ENCODE data around the gene CACNA1C. TPM values are rescaled to one million over a fixed set of nuclear protein-coding genes. Genes with fewer than 3 reads are reported as not detected.
"Not testable (repeated sequence)": the region's sequence is repeated elsewhere in the genome, so short reads cannot be mapped to it uniquely, and the experiment has no call there.

Gene CACNA1C
- total RNA-seq, 8 experiments from 2014 or later: 0.97 to 36.4 (median 5.1) TPM

DNA sequence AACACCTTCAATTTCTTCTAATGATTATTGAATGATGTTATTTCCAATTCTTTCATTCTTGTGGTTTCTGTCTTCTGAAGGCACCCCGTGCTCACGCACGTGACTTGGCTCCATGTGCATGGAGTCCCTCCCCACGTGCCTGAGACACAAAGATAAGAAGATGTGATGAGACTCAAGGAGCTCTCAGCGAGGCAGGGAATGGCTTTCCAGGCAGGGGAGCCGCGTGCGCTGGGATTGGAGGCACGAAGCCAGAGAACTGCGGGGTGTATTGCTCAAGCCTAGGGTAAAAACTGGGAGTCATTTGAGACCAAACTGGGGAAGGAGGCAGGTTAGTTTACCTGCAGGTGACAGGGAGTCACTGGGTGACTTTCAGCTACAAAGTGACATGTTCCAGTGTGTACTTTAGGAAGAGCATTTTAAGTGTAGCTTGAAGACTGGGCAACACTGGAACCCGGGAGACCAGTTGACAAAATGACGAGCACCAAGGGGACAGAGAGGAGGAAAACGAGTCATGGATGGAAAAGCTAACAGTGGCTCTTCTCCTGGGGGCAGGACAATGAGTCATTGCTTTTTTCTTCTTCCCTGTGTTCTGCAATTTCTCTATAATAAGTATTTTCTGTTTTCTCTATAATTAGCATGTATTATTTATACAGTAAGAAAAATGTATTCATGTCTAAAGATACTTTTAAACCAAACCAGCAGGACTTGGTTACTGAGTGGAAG is 430.3 kb downstream of the CACNA1C start:
- in situ Hi-C loops (cut with MboI; ENCODE audit: low pct_unique_long_range_greater_than_20kb in 2 of 9, low sequenced_read_pairs in 9 of 9, unreplicated experiment in 9 of 9): no loop called here
- WGBS, 10 experiments: 63 to 100% (median 74%) methylated on average over 1 to 12 of the region's 13 CpGs

DNA sequence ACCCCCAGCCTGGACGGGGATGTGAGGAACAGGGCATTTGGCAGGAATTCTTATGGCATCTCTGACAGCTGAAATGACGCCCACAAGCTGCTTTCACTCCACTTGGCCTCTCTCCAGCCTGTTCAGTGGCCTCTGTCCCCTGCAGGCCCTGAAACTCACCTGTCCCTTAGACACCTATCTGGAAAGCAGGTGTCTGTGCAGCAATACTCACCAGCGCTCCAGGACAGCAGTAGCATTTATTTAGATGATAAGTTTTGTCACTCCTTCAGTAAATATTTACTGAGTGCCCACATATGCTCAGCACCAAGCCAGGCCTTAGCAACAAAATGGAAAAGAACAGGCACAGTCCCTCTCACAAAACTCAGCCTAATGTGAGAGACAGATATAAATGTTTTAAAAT is 430.9 kb downstream of the CACNA1C start:
- WGBS, 10 experiments: 59 to 92% (median 67%) methylated on average over 1 to 3 of the region's 3 CpGs; no CpG with 5 or more reads in 3 of the 10 experiments
- Histone ChIP-seq H3K4me1 (replicated peaks in 1 of 2) (no peaks in the 10 kb centered on the region), H3K4me3 (no peak overlapping the region), H3K27ac (no peak overlapping the region)
- in situ Hi-C loops (cut with MboI; ENCODE audit: low pct_unique_long_range_greater_than_20kb in 2 of 9, low sequenced_read_pairs in 9 of 9, unreplicated experiment in 9 of 9): no loop called here
- ATAC-seq (replicated peaks in 6 of 8): peak in 1 of 8 experiments; percentile 44

More for the DNA sequence above, 430.3 kb downstream of the CACNA1C start:
- no peak overlapping the region for H3K27ac ChIP-seq
- H3K4me1 ChIP-seq (replicated peaks in 1 of 2): no peaks in the 10 kb centered on the region
- no peak overlapping the region for H3K4me3 ChIP-seq
- ATAC-seq (replicated peaks in 6 of 8): no peak

DNA sequence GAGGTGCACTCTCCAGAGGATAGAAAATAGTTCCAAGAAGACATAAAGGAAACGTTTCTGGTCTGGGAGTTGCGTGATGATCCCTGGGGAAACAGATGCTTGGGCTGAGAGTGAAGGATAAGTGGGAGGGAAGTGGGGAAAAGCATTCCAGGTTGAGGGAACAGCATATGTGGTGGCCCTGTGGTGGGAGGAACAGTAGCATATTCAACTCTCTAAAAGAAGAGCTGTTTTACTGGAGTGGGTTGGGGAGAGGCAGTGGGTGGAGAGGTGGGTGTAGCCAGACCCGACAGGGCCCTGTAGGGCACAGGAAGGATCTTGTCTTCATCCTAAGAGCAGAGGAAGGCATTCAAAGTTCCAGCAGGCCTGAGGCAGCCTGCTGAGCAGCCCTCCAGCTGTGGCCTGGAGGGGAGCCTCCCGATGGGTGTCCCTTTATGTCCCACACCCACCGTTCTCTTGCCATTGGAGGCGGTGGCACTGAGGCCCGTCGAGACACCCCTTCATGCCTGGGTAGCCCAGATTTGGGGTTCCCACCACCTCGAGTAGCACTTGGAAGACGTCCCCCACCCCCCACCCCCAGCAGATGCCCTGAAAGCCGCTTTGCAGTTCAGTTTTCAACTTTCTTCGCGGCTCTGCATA is 431.5 kb downstream of the CACNA1C start:
- H3K27ac ChIP-seq: no peak overlapping the region
- no peaks in the 10 kb centered on the region for H3K4me1 ChIP-seq (replicated peaks in 1 of 2)
- WGBS, 10 experiments: 30 to 100% (median 77%) methylated on average over 1 to 5 of the region's 13 CpGs; no CpG with 5 or more reads in 3 of the 10 experiments
- in situ Hi-C loops (cut with MboI; ENCODE audit: low pct_unique_long_range_greater_than_20kb in 2 of 9, low sequenced_read_pairs in 9 of 9, unreplicated experiment in 9 of 9): no loop called here
- no peak for ATAC-seq (replicated peaks in 6 of 8)
- no peak overlapping the region for H3K4me3 ChIP-seq

DNA sequence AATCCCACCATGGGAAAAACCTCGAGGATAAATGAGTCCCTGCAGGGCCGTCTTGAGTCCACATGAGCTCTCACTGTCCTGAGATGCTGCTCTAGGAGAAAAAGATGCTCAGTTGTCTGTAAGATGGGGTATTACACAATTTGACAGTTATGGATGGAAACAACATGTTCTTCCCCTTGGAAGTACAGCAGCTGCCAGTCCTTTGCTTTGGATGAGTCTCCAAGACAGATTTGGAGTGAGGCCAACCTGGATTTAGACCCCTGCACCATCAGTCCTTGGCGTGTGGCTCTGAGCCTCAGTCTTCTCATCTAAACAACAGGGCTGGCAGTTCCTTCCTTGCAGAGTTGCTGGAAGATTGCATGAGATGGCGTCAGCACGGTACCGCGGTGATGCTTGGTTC is 432.9 kb downstream of the CACNA1C start:
- no peak overlapping the region for H3K27ac ChIP-seq

DNA sequence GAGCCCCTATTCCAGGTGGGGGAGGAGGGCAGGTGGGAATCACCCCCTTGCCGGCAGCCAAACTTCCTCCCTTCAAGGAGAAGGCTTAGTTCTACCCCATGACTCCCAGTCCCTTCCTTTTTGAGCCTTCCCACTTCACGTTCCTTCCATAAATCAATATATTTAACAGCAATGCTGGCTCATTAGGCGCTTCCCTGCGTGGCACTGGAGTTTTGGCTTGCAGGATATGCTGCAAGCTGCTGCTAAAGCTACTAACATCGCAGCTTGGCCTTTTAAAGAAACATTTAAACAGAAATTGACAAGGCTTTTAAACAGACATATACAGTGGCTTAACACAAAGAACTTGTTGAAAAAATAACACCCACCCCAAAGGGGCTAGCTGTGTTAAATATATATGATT is 434.0 kb downstream of the CACNA1C start:
- no peak overlapping the region for H3K27ac ChIP-seq
- WGBS, 10 experiments: 64 to 100% (median 81%) methylated on average over 2 to 5 of the region's 5 CpGs; no CpG with 5 or more reads in 2 of the 10 experiments
- H3K4me3 ChIP-seq: no peak overlapping the region
- in situ Hi-C loops (cut with MboI; ENCODE audit: low pct_unique_long_range_greater_than_20kb in 2 of 9, low sequenced_read_pairs in 9 of 9, unreplicated experiment in 9 of 9): no loop called here
- H3K4me1 ChIP-seq (replicated peaks in 1 of 2): peaks cover 0 to under 1% of the 10 kb centered on the region in 2 donors
- no peak for ATAC-seq (replicated peaks in 6 of 8)

More for the DNA sequence above, 432.9 kb downstream of the CACNA1C start:
- ATAC-seq (replicated peaks in 6 of 8): no peak
- no peaks in the 10 kb centered on the region for H3K4me1 ChIP-seq (replicated peaks in 1 of 2)
- H3K4me3 ChIP-seq: no peak overlapping the region
- 17 to 100% (median 78%) methylated on average over 1 to 6 of the region's 7 CpGs; no CpG with 5 or more reads in 3 of the 10 experiments for WGBS, 10 experiments
- in situ Hi-C loops (cut with MboI; ENCODE audit: low pct_unique_long_range_greater_than_20kb in 2 of 9, low sequenced_read_pairs in 9 of 9, unreplicated experiment in 9 of 9): no loop called here

DNA sequence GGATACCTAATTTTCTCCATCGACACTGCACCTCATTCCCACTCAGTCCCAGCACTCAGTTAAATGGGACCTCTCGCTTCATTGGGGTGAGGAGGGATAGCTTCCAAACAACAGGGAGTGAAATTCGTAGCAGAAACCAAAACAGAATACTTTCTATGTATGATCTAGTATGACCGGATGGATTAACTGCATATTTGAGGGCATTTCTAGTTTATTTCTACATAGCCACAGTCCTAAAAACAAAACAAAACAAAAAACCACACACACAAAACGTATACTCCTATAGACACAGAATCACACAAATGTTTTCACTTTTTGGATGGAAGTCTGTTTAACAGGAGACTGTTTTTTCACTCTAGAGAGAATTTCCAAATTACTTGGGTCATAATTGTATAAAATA is 434.5 kb downstream of the CACNA1C start:
- 66 to 90% (median 80%) methylated on average over 1 to 5 of the region's 5 CpGs; no CpG with 5 or more reads in 1 of the 10 experiments for WGBS, 10 experiments
- H3K27ac ChIP-seq: no peak overlapping the region
- no peak overlapping the region for H3K4me3 ChIP-seq
- H3K4me1 ChIP-seq (replicated peaks in 1 of 2): peaks cover 0 to 6% of the 10 kb centered on the region in 2 donors
- no peak for ATAC-seq (replicated peaks in 6 of 8)
- in situ Hi-C loops (cut with MboI; ENCODE audit: low pct_unique_long_range_greater_than_20kb in 2 of 9, low sequenced_read_pairs in 9 of 9, unreplicated experiment in 9 of 9): no loop called here

DNA sequence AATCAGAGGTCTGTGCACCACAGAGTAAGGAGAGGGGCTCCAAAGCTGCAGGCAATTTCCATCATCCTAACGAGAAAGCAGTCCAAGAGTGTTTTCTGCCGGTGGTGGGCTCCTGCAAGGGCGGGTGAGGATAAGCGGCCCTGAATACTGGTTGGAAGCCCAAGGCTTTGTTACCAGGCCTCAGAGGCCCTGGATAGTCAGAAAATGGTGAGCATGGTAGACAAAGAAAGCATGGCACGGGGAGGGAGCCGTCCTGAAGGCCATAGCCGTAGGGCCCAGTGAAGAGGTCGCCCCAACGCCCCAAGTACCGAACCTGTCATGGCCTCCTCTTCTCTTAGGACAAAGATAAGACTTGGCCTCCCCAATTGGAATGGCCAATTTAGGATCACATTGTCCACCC is 435.3 kb downstream of the CACNA1C start:
- 79 to 100% (median 91%) methylated on average over 1 to 10 of the region's 10 CpGs; no CpG with 5 or more reads in 4 of the 10 experiments for WGBS, 10 experiments
- in situ Hi-C loops (cut with MboI; ENCODE audit: low pct_unique_long_range_greater_than_20kb in 2 of 9, low sequenced_read_pairs in 9 of 9, unreplicated experiment in 9 of 9): no loop called here
- H3K27ac ChIP-seq: no peak overlapping the region
- ATAC-seq (replicated peaks in 6 of 8): no peak
- peaks cover 0 to 6% of the 10 kb centered on the region in 2 donors for H3K4me1 ChIP-seq (replicated peaks in 1 of 2)
- H3K4me3 ChIP-seq: no peak overlapping the region

DNA sequence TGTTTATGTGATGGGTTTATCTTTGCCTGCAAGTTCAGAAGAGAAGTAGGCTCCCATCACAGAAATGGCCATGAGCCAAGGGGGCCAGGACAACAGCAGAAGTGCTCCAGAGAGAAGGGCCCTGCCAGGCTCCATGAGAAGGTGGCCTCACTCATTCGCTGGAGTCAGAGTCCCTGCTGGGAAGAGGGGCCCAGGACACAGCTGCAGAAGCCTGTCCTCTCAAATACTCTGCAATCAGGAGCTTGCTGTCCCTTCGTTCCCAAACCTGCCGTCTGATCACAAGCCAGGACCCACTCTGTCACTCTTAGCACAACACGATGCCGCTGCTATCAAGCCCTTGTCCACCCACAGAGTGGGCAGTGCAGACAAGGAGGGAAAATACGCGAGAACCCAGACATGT is 435.8 kb downstream of the CACNA1C start:
- H3K4me3 ChIP-seq: no peak overlapping the region
- WGBS, 10 experiments: 83 to 100% (median 93%) methylated on average over 2 to 6 of the region's 7 CpGs; no CpG with 5 or more reads in 2 of the 10 experiments
- in situ Hi-C loops (cut with MboI; ENCODE audit: low pct_unique_long_range_greater_than_20kb in 2 of 9, low sequenced_read_pairs in 9 of 9, unreplicated experiment in 9 of 9): no loop called here
- ATAC-seq (replicated peaks in 6 of 8): no peak
- no peak overlapping the region for H3K27ac ChIP-seq
- peaks cover 0 to 6% of the 10 kb centered on the region in 2 donors for H3K4me1 ChIP-seq (replicated peaks in 1 of 2)

DNA sequence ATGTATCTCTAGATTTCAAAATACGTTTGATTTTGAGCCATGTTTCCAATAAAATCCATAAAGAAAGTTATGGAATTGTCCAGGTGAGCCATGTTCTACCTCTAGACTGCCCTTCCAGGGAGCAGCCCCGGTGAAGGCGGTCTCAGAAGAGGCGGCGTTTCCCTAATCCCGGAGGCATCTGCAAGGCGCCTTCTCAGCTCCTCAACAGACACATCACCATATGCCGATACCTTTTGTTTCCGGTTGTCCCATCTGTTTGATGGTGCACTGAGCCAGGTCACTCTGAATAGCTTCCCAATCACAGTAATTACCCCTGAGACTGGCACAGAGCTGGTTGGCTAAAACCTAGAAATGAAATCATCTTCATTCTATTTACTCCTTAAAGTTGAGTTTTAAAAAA is 436.5 kb downstream of the CACNA1C start:
- no peak for ATAC-seq (replicated peaks in 6 of 8)
- 38 to 86% (median 67%) methylated on average over 1 to 9 of the region's 9 CpGs; no CpG with 5 or more reads in 1 of the 10 experiments for WGBS, 10 experiments
- Histone ChIP-seq H3K27ac (no peak overlapping the region), H3K4me1 (replicated peaks in 1 of 2) (peaks cover 0 to 6% of the 10 kb centered on the region in 2 donors), H3K4me3 (no peak overlapping the region)
- in situ Hi-C loops (cut with MboI; ENCODE audit: low pct_unique_long_range_greater_than_20kb in 2 of 9, low sequenced_read_pairs in 9 of 9, unreplicated experiment in 9 of 9): no loop called here

DNA sequence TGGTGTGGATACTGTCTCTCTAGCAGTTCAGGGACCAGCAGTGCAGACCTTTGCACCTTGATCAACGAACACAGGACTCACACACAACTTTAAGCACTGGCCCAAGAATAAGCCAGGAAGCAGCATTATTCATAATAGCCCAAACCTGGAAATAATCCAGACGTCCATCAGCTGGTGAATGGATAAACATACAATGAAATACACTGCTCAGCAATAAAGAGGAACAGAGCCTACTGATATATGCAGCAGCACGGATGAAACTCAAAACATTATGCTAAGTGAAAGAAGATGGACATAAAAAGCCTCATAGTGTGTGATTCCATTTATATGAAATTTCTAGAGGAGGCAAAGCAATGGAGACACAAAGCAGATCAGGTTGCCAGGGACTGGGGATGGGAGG is 438.0 kb downstream of the CACNA1C start:
- Histone ChIP-seq H3K4me3 (no peak overlapping the region), H3K4me1 (replicated peaks in 1 of 2) (peaks cover 0 to 6% of the 10 kb centered on the region in 2 donors), H3K27ac (no peak overlapping the region)
- in situ Hi-C loops (cut with MboI; ENCODE audit: low pct_unique_long_range_greater_than_20kb in 2 of 9, low sequenced_read_pairs in 9 of 9, unreplicated experiment in 9 of 9): no loop called here
- 20 to 100% (median 58%) methylated on average over 1 to 3 of the region's 3 CpGs; no CpG with 5 or more reads in 2 of the 10 experiments for WGBS, 10 experiments
- peak in 2 of 8 experiments; percentile 44 to 80 for ATAC-seq (replicated peaks in 6 of 8)

DNA sequence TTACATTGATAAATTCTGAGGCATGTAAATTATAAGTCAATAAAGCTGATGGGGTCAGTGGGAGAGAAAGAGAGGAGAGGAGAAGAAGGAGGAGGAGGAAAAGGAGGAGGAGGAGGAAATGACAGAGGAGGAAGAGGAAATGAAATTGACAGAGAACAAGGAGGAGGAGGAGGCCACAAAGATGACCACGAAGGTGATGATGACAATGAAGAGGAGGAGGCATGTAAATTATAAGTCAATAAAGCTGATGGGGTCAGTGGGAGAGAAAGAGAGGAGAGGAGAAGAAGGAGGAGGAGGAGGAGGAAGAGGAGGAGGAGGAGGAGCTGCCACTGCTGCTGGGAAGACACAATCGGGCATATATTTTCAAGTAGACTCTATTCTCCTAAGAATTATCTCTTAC is 438.6 kb downstream of the CACNA1C start:
- ATAC-seq (replicated peaks in 6 of 8); H3K27ac ChIP-seq; in situ Hi-C loops (cut with MboI; ENCODE audit: low pct_unique_long_range_greater_than_20kb in 2 of 9, low sequenced_read_pairs in 9 of 9, unreplicated experiment in 9 of 9); H3K4me1 ChIP-seq (replicated peaks in 1 of 2); H3K4me3 ChIP-seq: not testable (repeated sequence)
- WGBS, 10 experiments: 22% methylated on average over 1 of the region's 2 CpGs; no CpG with 5 or more reads in 9 of the 10 experiments

DNA sequence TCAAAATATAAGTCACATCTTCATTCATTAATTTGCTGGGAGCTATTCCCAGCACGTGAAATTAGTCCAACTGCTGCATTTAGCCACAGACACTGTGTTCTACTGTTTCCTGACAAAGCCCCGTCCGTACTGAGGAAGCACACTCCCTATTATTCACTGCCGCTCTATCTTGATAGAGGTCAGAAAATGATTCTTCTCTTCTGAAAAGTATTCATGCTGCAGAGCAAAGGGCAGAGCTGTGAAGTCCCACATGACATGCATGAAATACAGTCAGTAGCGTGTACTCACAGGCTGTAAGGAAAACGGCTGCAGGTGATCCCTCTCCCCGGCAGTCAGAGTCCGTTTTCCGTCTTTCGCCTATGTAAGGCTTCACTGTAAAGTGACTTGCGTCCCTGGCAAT is 439.4 kb downstream of the CACNA1C start:
- 37 to 100% (median 77%) methylated on average over 2 to 11 of the region's 11 CpGs; no CpG with 5 or more reads in 2 of the 10 experiments for WGBS, 10 experiments
- peaks cover 0 to 6% of the 10 kb centered on the region in 2 donors for H3K4me1 ChIP-seq (replicated peaks in 1 of 2)
- in situ Hi-C loops (cut with MboI; ENCODE audit: low pct_unique_long_range_greater_than_20kb in 2 of 9, low sequenced_read_pairs in 9 of 9, unreplicated experiment in 9 of 9): no loop called here
- ATAC-seq (replicated peaks in 6 of 8): peak in 3 of 8 experiments; percentile 38 to 75 (median 65)
- no peak overlapping the region for H3K4me3 ChIP-seq
- H3K27ac ChIP-seq: no peak overlapping the region

DNA sequence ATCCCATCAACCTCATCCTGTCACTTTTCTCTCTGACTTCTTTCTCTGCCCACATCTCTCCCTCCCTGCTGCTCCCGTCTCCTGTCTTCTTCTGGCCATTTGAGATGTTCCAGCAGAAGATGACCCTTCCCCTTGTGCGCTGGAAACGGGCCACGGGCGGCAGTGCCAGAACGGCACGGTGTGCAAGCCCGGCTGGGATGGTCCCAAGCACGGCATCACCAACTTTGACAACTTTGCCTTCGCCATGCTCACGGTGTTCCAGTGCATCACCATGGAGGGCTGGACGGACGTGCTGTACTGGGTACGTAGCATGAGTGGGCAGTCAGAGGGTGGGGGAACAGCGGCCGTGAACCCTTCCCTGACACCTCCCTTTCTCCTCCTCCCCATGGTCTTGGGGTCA is 440.3 kb downstream of the CACNA1C start:
- no peak overlapping the region for H3K27ac ChIP-seq
- no peak overlapping the region for H3K4me3 ChIP-seq
- peaks cover 0 to 6% of the 10 kb centered on the region in 2 donors for H3K4me1 ChIP-seq (replicated peaks in 1 of 2)
- no peak for ATAC-seq (replicated peaks in 6 of 8)
- WGBS, 10 experiments: 60 to 90% (median 80%) methylated on average over 1 to 10 of the region's 16 CpGs; no CpG with 5 or more reads in 5 of the 10 experiments
- in situ Hi-C loops (cut with MboI; ENCODE audit: low pct_unique_long_range_greater_than_20kb in 2 of 9, low sequenced_read_pairs in 9 of 9, unreplicated experiment in 9 of 9): no loop called here
